CD4-positive, alpha-beta T cell treated with Interleukin-1 beta for 1 hour (primary cell): ENCODE results near the gene INTS6L.
A peak's percentile ranks its signal among the peaks of the same experiment; 100 is the strongest.

Experiments used
- DNase-seq, 2 donors: peaks; one replicate each; pipeline ENCODE4 v3.0.0-alpha.2; 2020 to 2022

INTS6L gene, protein sequence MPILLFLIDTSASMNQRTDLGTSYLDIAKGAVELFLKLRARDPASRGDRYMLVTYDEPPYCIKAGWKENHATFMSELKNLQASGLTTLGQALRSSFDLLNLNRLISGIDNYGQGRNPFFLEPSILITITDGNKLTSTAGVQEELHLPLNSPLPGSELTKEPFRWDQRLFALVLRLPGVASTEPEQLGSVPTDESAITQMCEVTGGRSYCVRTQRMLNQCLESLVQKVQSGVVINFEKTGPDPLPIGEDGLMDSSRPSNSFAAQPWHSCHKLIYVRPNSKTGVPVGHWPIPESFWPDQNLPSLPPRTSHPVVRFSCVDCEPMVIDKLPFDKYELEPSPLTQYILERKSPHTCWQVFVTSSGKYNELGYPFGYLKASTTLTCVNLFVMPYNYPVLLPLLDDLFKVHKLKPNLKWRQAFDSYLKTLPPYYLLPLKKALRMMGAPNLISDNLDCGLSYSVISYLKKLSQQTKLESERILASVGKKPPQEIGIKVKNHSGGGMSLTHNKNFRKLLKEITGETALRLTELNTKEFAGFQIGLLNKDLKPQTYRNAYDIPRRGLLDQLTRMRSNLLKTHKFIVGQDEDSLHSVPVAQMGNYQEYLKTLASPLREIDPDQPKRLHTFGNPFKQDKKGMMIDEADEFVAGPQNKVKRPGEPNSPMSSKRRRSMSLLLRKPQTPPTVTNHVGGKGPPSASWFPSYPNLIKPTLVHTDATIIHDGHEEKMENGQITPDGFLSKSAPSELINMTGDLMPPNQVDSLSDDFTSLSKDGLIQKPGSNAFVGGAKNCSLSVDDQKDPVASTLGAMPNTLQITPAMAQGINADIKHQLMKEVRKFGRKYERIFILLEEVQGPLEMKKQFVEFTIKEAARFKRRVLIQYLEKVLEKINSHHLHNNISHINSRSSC

DNA sequence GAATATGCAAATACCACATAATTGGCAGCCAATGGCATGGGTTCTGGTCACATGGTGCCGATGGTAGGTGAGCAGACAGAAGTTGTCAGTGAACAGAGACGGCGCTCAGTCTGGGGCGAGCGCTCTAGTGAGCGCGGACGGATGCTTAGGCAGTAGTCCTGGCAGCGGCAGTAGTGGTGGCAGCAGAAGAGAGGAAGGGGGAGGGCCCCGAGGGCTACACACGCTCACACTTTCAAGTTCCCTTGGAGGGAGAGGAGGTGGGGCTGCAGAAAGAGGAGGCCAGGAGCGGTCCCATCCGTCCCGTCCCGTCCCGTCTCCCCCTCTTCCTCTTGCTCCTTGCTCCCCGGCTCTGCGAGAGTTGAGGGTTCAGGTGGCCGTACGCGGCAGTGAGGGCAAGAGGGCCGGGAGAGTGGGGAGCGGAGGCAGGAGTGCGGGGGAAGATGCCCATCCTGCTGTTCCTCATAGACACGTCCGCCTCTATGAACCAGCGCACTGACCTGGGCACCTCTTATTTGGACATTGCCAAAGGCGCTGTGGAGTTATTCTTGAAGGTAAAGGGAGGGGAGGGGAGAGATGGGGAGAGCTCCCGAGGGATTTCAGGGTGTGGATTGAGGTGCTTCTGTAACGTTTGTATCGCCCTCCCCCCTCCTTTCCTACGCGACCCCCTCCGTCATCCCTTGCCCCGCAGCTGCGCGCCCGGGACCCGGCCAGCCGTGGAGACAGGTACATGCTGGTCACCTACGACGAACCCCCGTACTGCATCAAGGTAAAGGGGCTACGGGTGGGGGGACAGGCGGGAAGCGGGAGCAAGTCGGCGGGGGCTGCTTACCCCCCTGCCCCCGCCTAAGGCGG is at the start of gene INTS6L:
INTS6L (plus strand) TSS at position 108 of the 852 bp plus-strand sequence; CDS start at position 441, 333 bp downstream.
- peak; percentile 91 to 93 for DNase-seq

DNA sequence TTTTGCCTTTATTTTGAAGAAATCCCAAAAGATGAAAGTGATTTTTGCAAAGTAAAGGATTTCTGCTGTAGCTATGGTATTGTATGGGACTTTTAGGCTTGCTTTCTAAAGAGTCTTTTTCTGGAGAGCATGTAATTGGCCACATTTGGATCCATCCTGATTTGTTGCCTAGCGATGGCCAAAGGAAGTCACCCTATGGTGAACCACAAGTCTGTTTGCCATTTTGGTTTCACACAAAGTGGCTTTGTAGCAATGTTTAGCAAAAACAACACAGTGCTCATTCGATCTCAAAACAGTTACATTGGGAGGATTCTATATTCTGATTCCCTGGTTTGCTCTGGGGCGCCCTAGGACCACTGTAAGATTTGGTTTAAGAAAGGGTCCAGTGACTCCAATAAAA is 44.1 kb upstream of the INTS6L start:
- no peak for DNase-seq

DNA sequence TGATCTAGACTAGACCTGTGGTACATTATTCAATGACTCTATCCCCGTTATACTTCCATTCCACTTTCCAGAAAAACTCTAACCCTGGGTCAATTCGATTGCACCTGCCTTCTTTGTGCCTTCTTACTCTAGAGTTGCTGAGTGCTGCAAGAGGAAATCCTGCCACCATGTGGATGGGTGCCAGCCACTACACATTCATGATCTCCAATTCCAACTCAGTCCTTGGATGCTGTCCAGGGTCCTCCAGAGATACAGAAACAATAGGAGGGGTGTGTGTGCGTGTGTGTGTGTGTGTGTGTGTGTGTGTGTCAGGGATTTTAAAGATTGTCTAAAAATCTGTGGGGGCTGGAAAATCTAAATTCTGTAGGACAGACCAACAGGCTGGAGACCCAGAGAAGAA is 42.9 kb upstream of the INTS6L start:
- peak; percentile 36 to 50 for DNase-seq

DNA sequence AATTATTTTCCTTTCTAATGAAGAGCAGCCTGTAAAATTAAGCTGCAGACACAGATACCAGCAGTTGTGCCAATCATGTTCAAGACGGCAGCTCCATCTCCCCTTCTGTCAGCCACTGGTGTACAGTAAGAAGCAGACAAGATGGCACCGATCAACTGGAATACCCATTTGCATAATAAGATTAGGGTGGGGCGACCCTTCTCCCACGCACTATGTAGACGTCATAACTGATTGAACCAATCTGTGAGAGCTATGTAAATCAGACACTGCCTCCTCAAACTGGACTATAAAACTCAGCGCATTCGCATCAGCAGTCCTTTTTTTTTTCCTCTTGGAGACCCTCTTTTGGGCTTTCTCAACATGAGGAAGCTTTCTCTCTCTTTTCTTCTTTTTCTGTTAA is 40.4 kb upstream of the INTS6L start:
- no peak for DNase-seq

DNA sequence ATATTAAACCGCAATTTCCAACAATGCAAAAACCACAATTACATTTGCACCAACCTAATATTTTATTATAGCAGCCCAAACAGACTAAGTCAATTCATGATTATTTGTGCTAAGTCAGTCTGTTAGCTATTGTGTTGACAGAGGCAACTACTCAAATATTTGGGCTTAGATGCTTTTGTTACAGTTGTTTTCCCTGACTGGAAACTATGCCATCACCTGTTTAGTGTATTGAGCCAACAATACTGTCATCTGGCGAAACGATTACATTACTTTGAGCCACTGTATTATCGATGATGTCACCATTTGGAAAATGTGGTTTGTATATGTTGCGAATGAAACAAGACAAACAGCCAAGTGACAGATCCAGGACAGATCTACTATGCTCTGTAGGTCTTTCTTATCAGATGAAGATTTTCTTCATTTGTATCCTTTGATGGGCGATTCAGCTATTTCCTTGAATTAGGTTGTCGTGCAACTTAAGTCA is 38.7 kb upstream of the INTS6L start:
- no peak for DNase-seq

DNA sequence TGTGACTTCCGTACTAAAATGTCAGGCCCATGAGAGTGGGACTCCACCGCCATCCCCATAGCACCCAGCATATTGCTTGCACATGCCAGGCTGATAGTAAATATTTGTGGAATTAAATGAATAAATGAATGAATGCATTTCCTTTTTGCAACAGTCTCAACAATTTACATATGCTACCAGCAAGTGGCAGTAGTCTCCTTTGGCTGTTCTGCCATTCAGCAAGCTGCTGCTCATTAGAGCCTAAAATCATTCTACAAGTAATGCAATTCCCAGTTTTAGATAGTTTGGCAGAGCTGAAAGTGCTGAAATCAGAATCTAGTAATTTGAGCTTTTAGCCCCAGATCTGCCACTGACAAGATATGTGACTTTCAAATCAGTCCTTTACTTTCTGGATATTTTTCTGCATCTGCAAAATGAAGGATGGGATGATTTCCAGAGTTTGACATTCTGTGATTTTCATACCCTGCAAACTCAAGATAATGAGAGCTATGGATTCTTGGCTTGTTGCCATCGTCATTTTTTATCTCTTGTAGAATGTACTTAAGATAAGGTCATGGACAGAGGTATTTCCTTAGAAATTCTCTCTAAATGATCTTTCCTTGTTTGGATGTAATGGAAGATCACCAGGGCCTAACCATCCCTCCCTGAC is 35.7 kb upstream of the INTS6L start:
- DNase-seq = peak; percentile 6 to 43

DNA sequence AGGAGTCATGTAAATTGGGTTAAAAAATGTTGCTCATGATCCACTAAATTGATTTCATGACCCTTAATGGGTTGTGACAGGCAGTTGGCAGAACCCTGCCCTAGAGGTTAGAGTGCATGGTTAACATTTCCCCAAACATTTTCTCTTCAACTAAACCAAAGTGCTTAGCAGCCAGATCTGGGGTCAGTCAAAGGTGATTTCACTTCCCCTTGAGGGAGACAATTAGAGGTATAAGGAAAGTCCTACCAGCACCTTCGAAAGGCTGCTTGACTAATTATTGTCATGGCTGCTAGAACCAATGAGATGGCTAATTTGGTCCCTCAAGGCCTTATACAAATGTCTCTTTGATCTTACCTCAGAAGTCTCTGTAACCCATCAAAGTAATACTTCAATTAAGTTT is 30.9 kb upstream of the INTS6L start:
- no peak for DNase-seq

DNA sequence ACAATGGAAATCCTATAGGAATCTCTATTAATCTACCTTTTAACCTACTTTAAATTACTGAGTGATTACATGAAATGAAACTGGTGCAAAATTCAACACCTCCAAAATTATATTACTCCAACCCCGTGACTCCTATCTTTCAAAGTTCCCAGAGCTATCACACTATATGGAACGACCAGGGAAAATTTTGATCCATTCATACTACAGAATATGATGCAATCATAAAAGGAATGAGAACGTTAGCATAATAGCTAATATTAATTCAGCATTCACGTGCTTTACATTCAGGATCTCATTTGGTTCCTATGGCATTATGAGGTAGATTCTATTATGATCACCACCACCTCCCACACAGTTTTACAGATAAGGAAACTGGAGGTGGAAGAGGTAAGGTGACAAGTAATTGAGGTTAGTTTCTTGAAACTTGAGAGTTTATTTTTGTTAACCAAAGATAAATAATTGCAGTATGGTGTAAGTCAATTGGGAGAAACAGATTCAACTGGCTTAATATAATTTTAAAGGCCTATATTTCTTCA is 29.4 kb upstream of the INTS6L start:
- no peak for DNase-seq

DNA sequence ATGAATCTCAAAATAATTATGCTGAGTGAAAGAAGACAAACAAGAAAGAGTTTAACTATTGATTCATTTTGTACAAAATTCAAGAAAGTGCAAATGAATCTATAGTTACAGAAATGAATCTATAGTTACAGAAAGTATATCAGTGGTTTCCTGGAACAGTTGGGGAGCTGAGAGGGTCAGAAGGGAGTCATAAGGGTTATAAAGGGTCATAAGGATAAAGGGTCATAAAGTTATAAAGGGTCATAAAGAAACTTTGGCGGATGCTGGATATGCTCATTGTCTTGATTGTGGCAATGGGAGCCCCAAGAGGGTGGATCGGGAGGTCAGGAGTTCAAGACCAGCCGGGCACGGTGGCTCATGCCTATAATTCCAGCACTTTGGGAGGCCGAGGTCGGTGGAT is 26.0 kb upstream of the INTS6L start:
- DNase-seq = no peak

DNA sequence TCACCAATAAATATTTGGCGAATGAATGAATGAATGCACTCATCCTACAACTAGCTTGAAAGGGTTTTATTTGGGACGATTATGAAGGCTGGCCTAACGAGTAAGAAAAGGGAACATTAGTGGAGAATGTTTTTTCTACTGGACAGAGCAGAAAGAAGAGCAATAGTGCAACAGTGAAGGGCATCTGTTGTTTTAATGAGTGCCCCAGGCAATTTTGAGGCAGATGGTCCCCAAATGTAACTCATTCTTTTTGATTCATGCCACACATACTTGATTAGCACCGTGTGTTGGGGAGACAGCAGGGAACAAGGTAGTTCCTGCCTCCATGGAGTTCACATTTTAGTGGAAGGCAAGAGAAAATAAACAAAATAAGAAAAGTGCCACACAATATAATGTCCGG is 22.7 kb upstream of the INTS6L start:
- DNase-seq = no peak

DNA sequence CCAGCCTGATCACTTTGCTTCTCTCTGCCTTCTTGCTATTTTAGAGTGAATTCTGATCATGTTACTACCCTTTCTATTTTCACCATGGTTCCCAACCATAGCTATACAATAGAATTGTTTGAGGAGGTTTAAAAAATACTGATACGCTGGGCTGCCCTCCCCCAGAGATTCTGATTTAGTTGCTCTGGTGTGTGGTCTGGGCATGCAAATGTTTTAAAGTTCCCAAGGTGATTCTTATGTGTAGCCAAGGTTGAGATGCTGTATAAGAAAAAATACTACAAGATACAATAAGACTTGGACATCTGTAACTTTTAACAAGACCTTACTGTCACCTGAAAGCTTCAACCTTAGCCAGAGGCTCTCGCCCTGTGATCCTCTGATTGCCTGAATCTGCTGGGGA is 22.2 kb upstream of the INTS6L start:
- DNase-seq = no peak

DNA sequence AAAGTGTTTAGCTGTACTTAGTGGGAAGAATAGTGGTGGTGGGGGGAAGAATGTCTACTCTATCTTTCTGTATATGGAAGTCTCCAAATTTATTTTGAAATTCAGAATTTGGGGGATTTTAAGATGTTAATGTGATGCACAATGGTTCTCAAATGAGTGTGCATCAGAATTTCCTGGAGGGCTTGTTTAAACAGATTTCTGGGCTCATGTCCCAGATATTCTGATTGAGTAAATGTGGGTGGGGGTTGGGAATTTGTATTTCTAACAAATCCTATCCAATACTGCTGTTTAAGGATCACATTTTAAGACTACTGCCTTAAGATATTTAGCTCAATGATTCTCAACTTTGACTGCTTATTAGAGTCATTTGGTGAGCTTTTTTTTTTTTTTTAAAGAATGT is 15.1 kb upstream of the INTS6L start:
- no peak for DNase-seq

DNA sequence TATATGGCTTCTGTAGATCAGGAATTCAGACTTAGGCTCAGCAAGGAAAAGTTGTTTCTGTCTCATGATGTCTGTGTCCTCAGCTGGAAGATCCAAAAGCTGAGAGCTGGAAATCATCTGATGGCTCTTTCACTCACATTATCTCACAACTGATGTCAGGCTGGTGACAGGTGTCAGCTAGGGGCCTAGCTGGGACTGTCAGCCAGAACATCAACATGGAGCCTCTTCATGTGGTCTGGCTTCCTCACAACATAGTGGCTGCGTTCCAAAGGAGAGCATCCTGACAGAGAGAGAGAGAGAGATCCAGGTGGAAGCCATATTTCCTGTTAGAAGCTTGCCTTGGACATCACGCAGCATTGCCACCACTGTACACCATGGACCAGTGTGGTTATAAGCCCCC is 10.6 kb upstream of the INTS6L start:
- DNase-seq = no peak

DNA sequence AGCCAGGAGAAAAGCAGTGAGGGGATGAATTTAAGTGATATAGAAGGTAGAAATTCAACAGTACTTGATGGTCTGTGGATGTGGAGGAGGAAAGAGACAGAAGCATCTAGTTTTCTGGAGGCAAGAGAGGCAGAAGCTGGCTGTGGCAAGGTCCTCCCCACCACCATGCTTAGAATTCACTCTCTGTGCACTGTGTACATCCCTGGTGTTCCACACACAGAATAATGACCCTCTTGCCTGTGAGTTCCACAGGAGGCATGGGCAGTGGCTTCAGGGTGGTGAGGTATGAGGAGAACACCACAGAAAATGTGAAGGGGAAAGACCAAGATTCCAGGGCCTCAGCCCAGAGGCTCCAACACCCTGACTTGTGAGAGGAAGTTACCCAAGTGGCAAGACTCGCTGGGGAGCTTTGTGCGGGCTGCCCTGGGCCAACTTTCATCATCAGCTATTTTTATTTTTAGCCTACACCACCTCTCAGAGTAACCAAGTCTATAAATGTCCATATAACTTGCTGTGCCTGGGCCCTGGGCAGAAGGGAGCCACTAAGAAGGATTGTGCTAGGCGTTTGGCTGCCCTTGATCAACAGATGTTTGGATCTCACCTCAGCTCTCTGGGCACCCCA is 7.8 kb upstream of the INTS6L start:
- DNase-seq = peak in 1 of 2 donors; percentile 7

DNA sequence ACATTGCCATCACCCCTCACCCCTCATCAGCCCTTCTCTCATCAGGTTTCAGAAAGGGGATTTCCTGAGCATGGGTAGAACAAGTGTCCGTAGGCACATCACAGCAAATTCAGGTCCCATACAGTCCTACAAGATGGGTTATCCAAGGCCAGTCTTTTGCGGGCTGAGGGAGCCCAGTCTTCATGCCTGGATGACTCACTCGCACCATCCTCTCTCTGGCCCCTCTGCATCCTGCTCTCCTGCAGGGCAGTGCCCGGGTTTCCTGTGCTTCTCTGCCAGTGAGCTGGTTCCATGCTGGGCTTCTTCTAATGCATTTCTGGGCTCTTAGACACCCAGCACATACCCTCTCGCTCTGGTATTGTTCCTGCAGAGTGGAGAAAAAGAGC is 7.3 kb upstream of the INTS6L start:
- peak in 1 of 2 donors; percentile 18 for DNase-seq

DNA sequence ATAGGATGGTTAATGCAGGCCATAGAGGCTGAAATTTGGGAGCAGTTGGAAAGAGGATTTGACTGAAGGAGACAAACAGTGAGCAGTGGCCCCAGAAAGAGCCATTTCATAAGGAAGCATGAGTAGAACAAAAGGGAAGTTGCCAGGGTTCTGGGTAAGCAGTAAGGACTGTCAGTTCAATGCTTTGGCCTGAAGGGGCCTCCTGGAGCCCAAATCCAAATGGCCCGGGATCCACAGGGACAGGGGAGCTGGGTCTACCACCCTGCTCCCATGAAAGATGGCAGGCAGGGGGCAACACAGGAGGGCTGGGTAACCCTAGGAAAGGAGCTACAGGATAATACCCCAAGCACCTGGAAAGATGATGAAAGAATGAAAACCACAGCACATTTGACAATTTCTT is 4.1 kb upstream of the INTS6L start:
- no peak for DNase-seq

DNA sequence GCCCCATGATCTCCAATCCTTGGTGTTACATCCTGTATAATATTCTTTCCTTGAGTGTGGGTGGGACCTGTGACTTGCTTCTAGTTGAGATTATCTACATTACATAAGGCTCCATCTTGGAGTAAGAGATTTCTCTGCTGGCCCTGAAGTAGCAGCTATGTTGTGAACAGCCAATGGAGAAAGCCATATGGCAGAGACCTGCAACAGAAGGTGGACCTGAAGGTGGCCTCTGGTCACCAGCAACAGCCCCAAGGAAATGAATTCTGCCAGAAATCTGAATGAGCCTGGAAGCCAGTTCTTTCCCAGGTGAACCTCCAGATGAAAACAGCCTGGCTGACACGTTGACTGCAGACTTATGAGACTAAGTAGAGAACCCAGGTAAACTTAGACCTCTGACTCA is 2.3 kb upstream of the INTS6L start:
- no peak for DNase-seq

DNA sequence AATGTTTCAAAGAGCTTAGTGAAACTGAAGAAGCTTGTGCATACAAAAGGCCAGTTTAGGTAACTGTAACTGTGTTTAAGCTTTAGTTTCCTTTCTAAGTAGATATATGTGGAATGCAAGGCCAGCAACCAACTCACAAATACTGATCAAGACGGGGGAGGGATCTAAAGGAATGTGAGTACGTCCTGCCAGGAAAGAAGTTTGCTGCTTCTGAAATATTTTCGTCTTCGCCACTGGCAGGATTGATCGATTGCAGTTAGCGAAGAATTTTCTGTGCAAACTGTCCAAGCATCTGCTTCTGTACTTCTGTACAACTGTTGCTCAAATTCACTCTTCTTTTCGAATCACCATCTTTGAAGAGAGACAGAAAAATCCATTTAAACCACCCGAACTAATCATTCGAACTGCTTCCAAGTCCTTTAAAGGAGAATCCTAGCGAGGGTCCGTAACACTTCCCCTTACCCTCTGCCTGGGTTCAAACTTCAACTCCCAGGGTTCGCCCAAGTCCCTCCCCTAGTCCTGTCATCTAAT is 373 bp upstream of the INTS6L start:
- no peak for DNase-seq

DNA sequence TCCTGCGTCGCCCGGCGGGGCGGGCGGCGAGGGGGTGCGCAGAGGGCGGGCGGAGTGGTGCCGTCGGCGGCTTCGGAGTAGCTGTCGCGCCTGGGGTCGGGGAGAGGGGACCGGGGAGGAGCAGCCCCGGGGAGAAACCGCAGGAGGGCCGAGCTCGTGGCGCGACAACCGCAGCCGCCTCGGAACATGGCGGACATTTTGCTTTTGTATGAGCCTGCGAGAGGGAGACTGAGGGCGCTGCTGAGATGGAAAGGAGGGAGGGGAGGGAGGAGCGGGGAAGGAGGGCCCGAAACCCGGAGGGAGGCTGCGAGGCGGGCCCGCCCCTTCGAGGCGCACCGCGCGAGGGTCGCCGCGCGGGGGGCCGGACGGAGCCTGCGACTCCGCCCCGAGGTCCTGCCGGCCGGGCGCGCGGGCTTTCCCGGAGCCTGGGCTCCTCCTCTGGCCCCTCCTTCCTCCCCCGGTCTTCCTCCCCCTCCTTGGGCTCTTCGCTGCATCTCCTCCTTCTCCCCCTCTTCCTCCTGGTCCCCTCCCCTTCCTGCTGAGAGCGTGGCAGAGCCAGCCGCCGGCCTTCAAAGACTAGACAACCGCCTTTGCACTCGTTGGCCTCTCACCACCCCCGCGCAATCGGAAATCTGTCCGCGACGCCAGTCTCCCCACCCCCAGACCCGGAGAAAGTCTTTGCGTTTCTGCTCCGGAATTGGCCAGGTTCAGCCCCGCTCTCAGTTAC is 1.1 kb downstream of the INTS6L start:
- DNase-seq = peak; percentile 90 to 92

DNA sequence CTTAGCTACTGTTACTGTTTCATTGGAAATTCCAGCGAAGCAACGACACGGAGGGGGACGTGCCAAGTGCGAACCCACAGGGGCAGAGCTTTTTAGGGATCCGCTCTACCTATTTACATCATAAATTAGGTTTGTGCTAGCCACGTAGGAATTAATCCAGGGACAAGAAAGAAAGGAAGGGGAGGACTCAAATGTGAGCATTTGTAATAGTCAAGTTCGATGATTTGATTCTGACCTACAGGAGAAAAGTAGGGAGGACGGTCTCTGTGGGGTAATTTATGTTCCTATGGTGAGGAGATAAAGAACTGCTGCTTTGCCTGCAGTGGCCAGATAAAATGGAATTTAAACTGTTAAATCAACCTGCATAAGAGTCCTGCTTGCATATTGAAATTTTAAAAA is 1.7 kb downstream of the INTS6L start:
- DNase-seq = no peak
